CD4-positive, CD25-positive, alpha-beta regulatory T cell (primary cell): ENCODE data around the gene TMPRSS11E. TPM values are rescaled to one million over a fixed set of nuclear protein-coding genes. Genes with fewer than 3 reads are reported as not detected.
"Not testable (repeated sequence)": the region's sequence is repeated elsewhere in the genome, so short reads cannot be mapped to it uniquely, and the experiment has no call there.

ENCODE experiments used
- ATAC-seq, 2 donors: fragments of 150-1000 bp; cut with Tn5 transposase; one replicate each; pipeline ENCODE4 v1.10.0; 2021; ENCODE audit warnings: low read depth in 2 of 2, moderate number of reproducible peaks in 2 of 2, moderate library complexity in 1 of 2
- DNase-seq, 3 donors: peaks; one replicate each; pipeline versions ENCODE4 v3.0.0 to v3.0.0-alpha.2; 2012 to 2022; ENCODE audit warnings: mixed read lengths in 1 of 3
- H3K27ac ChIP-seq: one replicate; pipeline ENCODE4 v1.7.0; 2013; ENCODE audit warnings: mild to moderate bottlenecking, low read length; ENCODE audit not compliant: insufficient read depth, poor library complexity, severe bottlenecking
- H3K27me3 ChIP-seq: one replicate; pipeline ENCODE4 v1.7.0; 2013; ENCODE audit warnings: low read length; ENCODE audit not compliant: control insufficient read depth, insufficient read depth
- H3K36me3 ChIP-seq: one replicate; pipeline ENCODE4 v1.7.0; 2013; ENCODE audit warnings: mild to moderate bottlenecking, low read length, moderate library complexity; ENCODE audit not compliant: control insufficient read depth, insufficient read depth
- H3K4me1 ChIP-seq: 2 replicates; pipeline ENCODE4 v1.7.0; 2013; ENCODE audit warnings: mild to moderate bottlenecking, low read length; ENCODE audit not compliant: insufficient read depth, control insufficient read depth, poor library complexity, severe bottlenecking
- H3K4me3 ChIP-seq: one replicate; pipeline ENCODE4 v1.7.0; 2013; ENCODE audit warnings: low read depth, mild to moderate bottlenecking, low read length, moderate library complexity
- H3K9me3 ChIP-seq, 2 experiments: 1 replicate in 1 of 2; 2 replicates in 1 of 2; pipeline ENCODE4 v1.7.0; 2013; ENCODE audit warnings: low read length in 2 of 2, mild to moderate bottlenecking in 1 of 2, moderate library complexity in 1 of 2; ENCODE audit not compliant: control insufficient read depth in 2 of 2
- H3K27ac Mint-ChIP-seq, 3 donors: one replicate each; pipeline ENCODE4 v1.8.0; 2020 to 2022; ENCODE audit warnings: mild to moderate bottlenecking in 3 of 3, mixed read lengths in 3 of 3, moderate library complexity in 2 of 3
- H3K27me3 Mint-ChIP-seq: one replicate; pipeline ENCODE4 v1.8.0; 2022; ENCODE audit warnings: mild to moderate bottlenecking, mixed read lengths
- H3K36me3 Mint-ChIP-seq: one replicate; pipeline ENCODE4 v1.8.0; 2020; ENCODE audit warnings: mixed read lengths
- H3K4me1 Mint-ChIP-seq, 4 donors: one replicate each; pipeline ENCODE4 v1.8.0; 2020 to 2022; ENCODE audit warnings: mixed read lengths in 4 of 4, mild to moderate bottlenecking in 1 of 4
- H3K4me3 Mint-ChIP-seq, 4 donors: one replicate each; pipeline ENCODE4 v1.8.0; 2020 to 2022; ENCODE audit warnings: mild to moderate bottlenecking in 4 of 4, mixed read lengths in 4 of 4, moderate library complexity in 3 of 4
- H3K9me3 Mint-ChIP-seq, 7 donors: one replicate each; pipeline ENCODE4 v1.8.0; 2020 to 2022; ENCODE audit warnings: mixed read lengths in 7 of 7, mild to moderate bottlenecking in 3 of 7, moderate library complexity in 2 of 7
- polyA plus RNA-seq, 4 donors: library from polyadenylated mRNA; unstranded; fragments of 300-500 nt; fragmentation: Illumina TruSeq; gene quantifications; one replicate each; pipeline ENCODE4 v1.2.3, GENCODE V29; 2021
- total RNA-seq: library from RNA; stranded (reverse); gene quantifications from one replicate; pipeline ENCODE4 v1.2.3, GENCODE V29; 2022

TMPRSS11E gene, protein sequence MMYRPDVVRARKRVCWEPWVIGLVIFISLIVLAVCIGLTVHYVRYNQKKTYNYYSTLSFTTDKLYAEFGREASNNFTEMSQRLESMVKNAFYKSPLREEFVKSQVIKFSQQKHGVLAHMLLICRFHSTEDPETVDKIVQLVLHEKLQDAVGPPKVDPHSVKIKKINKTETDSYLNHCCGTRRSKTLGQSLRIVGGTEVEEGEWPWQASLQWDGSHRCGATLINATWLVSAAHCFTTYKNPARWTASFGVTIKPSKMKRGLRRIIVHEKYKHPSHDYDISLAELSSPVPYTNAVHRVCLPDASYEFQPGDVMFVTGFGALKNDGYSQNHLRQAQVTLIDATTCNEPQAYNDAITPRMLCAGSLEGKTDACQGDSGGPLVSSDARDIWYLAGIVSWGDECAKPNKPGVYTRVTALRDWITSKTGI
- total RNA-seq (not detected), polyA plus RNA-seq (under 1 TPM in 1 of 4 donors, not detected in 3; 0.22 TPM)

DNA sequence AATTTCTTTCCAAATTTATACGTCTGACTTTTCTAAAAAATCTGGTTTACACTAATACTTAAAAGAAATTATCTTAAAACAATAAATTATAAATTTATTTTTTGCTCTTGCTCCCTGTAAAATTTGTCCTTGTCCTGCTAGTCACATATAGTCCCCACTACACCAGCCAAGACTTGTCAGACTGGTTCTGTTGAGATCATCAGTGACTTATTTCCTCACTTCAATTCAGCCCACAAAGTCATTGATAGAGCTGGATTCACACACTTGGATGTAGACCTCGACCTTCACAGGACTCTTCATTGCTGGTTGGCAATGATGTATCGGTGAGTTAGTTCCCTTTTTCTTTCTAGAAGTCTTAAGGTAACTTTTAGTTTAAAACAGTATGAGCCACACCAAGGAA is at the start of gene TMPRSS11E:
TSS of gene TMPRSS11E (plus strand) at position 263 of the 400 bp plus-strand sequence. CDS start at position 313, 50 bp downstream.
- H3K4me3 Mint-ChIP-seq: no peak within 1 kb of the TSS
- H3K9me3 Mint-ChIP-seq: peaks cover 0 to 3% (median 0%) of the 10 kb centered on the region in 7 donors
- DNase-seq (no peak), ATAC-seq (no peak)
- H3K27ac Mint-ChIP-seq: peak within 1 kb of the TSS in 1 of 3 donors; percentile 39
- Histone ChIP-seq H3K27me3 (no peaks in the 10 kb centered on the region), H3K4me3 (no peak within 1 kb of the TSS), H3K4me1 (peaks cover 6% of the 10 kb centered on the region), H3K9me3 (no peaks in the 10 kb centered on the region), H3K27ac (no peak within 1 kb of the TSS), H3K36me3 (no peaks in the 10 kb centered on the region)
- peaks cover 29 to 46% (median 37%) of the 10 kb centered on the region in 4 donors for H3K4me1 Mint-ChIP-seq
- no peaks in the 10 kb centered on the region for H3K36me3 Mint-ChIP-seq
- H3K27me3 Mint-ChIP-seq: peaks cover 12% of the 10 kb centered on the region

DNA sequence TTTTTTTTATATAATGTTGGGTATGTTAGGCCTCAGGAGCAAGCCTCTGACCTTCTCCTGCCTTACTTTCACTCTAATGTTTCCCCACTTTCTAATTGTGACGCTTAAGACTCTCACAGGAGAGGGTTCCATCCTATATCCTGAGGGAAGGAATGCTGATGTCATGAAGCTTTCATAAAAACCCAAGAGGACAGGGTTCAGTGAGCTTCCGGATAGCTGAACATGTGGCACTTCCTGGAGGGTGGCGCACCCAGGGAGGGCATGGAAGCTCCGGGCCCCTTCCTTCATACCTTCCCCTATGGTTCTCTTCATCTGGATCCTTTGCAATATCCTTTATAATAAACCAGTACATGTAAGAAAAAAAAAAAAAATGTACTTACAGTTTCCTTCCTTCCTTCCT is 48.0 kb upstream of the TMPRSS11E start:
- Mint-ChIP-seq H3K36me3 (no peaks in the 10 kb centered on the region), H3K4me1 (peaks cover 3 to 8% (median 5%) of the 10 kb centered on the region in 4 donors), H3K9me3 (peaks cover 0 to 2% (median 0%) of the 10 kb centered on the region in 7 donors), H3K27ac (no peak overlapping the region), H3K4me3 (no peak overlapping the region), H3K27me3 (no peaks in the 10 kb centered on the region)
- no peak overlapping the region for H3K27ac ChIP-seq
- no peaks in the 10 kb centered on the region for H3K36me3 ChIP-seq
- no peaks in the 10 kb centered on the region for H3K9me3 ChIP-seq
- H3K4me1 ChIP-seq: no peaks in the 10 kb centered on the region
- no peak for DNase-seq
- ATAC-seq: no peak
- no peaks in the 10 kb centered on the region for H3K27me3 ChIP-seq
- H3K4me3 ChIP-seq: no peak overlapping the region

DNA sequence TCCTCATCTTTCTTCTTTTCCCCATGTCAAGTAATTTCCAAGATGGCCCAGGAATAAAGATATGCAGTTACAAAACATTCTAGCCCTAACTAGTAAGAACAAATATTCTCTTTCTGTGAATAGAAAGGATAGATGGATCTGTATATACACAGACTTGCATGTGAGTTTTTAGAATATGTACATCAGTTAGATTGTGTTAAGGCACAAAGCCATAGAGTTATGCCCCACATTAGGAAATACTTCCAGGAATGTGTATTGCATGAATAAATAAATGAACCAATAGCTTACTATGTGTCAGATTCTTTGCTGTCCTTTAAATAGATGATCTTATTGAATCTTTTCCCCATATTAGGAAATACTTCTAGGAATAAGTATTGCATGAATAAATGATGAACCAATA is 46.0 kb upstream of the TMPRSS11E start:
- Histone ChIP-seq H3K36me3 (no peaks in the 10 kb centered on the region), H3K9me3 (no peaks in the 10 kb centered on the region), H3K4me3 (no peak overlapping the region), H3K27me3 (no peaks in the 10 kb centered on the region), H3K4me1 (no peaks in the 10 kb centered on the region), H3K27ac (no peak overlapping the region)
- DNase-seq (no peak), ATAC-seq (no peak)
- no peak overlapping the region for H3K4me3 Mint-ChIP-seq
- H3K27ac Mint-ChIP-seq: no peak overlapping the region
- H3K4me1 Mint-ChIP-seq: peaks cover 4 to 10% (median 5%) of the 10 kb centered on the region in 4 donors
- H3K27me3 Mint-ChIP-seq: no peaks in the 10 kb centered on the region
- peaks cover 0 to 2% (median 0%) of the 10 kb centered on the region in 7 donors for H3K9me3 Mint-ChIP-seq
- no peaks in the 10 kb centered on the region for H3K36me3 Mint-ChIP-seq

DNA sequence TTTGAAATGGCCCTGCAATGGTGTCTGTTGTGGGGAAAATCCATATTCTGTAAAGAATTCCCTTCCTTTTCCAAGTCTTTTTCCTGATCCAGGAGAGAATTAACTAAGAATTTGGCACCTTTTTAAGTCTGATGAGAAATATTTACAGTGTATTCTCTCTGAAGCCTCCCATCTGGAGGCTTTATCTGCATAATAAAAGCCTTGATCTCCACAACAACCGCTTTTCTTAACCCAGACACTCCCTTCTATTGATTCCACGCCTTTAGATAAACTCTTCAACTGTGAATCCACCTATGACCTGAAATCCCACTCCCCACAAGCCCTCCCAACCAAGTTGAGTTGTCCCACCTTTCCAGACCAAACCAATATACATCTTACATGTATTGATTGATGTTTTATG is 43.1 kb upstream of the TMPRSS11E start:
- H3K4me1 ChIP-seq: no peaks in the 10 kb centered on the region

DNA sequence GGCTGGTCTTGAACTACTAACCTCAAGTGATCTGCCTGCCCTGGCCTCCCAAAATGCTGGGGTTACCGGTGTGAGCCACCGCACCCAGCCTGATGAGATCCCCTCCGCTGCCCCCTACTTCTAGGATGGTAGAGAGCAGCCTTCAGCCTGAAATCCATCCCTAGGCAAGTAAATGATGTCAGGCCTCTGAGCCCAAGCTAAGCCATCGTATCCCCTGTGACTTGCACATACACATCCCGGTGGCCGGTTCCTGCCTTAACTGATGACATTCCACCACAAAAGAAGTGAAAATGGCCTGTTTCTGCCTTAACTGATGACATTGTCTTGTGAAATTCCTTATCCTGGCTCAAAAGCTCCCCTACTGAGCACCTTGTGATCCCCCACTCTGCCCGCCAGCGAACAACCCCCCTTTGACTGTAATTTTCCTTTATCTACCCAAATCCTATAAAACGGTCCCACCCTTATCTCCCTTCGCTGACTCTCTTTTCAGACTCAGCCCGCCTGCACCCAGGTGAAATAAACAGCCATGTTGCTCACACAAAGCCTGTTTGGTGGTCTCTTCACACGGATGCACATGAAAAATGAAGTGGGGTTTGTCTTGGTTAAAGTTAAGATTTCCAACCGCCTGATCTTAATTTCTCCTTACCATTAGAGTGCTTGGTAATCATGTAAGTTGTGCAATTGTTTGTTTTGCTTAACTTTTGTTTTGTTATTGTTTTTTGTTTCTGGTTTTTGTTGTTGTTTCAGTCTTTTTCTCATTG is 41.4 kb upstream of the TMPRSS11E start:
- not testable (repeated sequence) for ATAC-seq, H3K27me3 ChIP-seq, H3K9me3 Mint-ChIP-seq

More for the DNA sequence above, 43.1 kb upstream of the TMPRSS11E start:
- Histone ChIP-seq H3K36me3 (no peaks in the 10 kb centered on the region), H3K9me3 (no peaks in the 10 kb centered on the region), H3K27ac (no peak overlapping the region), H3K27me3 (no peaks in the 10 kb centered on the region), H3K4me3 (no peak overlapping the region)
- no peak overlapping the region for H3K4me3 Mint-ChIP-seq
- no peak for DNase-seq
- no peak for ATAC-seq
- no peak overlapping the region for H3K27ac Mint-ChIP-seq
- peaks cover 0 to 2% (median 0%) of the 10 kb centered on the region in 7 donors for H3K9me3 Mint-ChIP-seq
- peaks cover 7% of the 10 kb centered on the region for H3K27me3 Mint-ChIP-seq
- peaks cover 2% of the 10 kb centered on the region for H3K36me3 Mint-ChIP-seq
- peaks cover 0 to 10% (median 4%) of the 10 kb centered on the region in 4 donors for H3K4me1 Mint-ChIP-seq

DNA sequence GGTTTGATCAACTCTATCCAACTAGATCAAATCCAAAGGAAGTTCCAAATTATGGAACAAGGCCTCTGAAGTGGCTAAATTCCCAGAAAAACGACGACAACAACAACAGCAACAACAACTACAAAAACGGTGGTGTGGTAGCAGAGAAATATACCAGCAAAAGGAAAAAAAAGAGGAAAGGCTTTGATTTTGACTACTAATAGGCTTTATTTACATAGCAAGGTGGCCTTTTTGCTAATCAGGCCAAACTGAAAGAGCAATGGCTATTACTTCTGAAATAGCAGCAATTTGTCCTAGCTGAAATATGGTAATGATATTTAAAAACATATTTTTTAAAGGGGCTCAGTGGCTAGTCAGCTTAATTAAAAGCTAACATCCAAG is 40.8 kb upstream of the TMPRSS11E start:
- no peaks in the 10 kb centered on the region for H3K9me3 ChIP-seq
- H3K36me3 ChIP-seq: no peaks in the 10 kb centered on the region
- peaks cover 7% of the 10 kb centered on the region for H3K27me3 Mint-ChIP-seq
- H3K9me3 Mint-ChIP-seq: peaks cover 0 to 2% (median 0%) of the 10 kb centered on the region in 7 donors
- no peak overlapping the region for H3K27ac ChIP-seq
- DNase-seq (no peak), ATAC-seq (no peak)
- peaks cover 0 to 10% (median 2%) of the 10 kb centered on the region in 4 donors for H3K4me1 Mint-ChIP-seq
- no peak overlapping the region for H3K4me3 Mint-ChIP-seq
- H3K27ac Mint-ChIP-seq: no peak overlapping the region
- H3K4me1 ChIP-seq: no peaks in the 10 kb centered on the region
- no peaks in the 10 kb centered on the region for H3K27me3 ChIP-seq
- H3K36me3 Mint-ChIP-seq: peaks cover 6% of the 10 kb centered on the region
- H3K4me3 ChIP-seq: no peak overlapping the region

More for the DNA sequence above, 41.4 kb upstream of the TMPRSS11E start:
- not testable (repeated sequence) for H3K36me3 ChIP-seq, H3K36me3 Mint-ChIP-seq, DNase-seq, H3K27me3 Mint-ChIP-seq, H3K9me3 ChIP-seq, H3K4me1 ChIP-seq, H3K4me3 ChIP-seq, H3K4me1 Mint-ChIP-seq, H3K4me3 Mint-ChIP-seq, H3K27ac ChIP-seq
- H3K27ac Mint-ChIP-seq: peak overlapping the region in 1 of 3 donors; percentile 51

DNA sequence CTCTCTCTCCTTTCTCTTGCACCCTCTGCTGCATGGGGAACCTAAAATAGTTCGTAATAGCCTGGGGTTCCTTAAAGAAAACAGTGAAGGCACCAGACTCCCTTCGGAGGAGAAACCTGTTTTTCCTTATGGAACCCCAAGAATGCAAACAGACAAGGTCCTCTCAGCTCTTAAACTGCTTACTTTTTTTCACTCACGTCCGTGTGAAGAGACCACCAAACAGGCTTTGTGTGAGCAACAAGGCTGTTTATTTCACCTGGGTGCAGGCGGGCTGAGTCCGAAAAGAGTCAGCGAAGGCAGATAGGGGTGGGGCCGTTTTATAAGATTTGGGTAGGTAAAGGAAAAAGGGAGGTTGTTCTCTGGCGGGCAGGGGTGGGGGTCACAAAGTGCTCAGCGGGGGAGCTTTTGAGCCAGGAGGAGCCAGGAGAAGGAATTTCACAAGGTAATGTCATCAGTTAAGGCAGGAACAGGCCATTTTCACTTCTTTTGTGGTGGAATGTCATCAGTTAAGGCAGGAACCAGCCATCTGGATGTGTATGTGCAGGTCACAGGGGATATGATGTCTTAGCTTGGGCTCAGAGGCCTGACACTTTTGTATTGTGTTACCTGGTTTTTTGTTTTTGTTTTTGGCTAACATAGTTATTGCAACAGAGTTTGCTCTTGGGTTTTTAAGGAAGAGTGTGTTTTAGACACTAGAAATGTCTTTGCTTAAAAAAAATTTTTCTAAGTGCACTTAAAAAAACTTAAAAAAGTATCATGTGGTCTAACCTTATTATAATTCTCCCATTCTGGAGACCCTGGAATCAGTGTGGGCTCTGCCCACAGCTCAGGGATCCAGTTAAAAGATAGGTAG is 40.0 kb upstream of the TMPRSS11E start:
- DNase-seq, H3K9me3 Mint-ChIP-seq, H3K27me3 ChIP-seq, H3K4me1 ChIP-seq, H3K9me3 ChIP-seq, H3K4me1 Mint-ChIP-seq, H3K4me3 ChIP-seq, H3K36me3 ChIP-seq, H3K27ac ChIP-seq, H3K4me3 Mint-ChIP-seq, H3K36me3 Mint-ChIP-seq, ATAC-seq: not testable (repeated sequence)
- peaks cover 13% of the 10 kb centered on the region for H3K27me3 Mint-ChIP-seq
- H3K27ac Mint-ChIP-seq: peak overlapping the region in 1 of 3 donors; percentile 28
